Neuron (in vitro differentiated cells): ENCODE measurements around the gene TSPAN14.
"Not testable (repeated sequence)": the region's sequence is repeated elsewhere in the genome, so short reads cannot be mapped to it uniquely, and the experiment has no call there.

Source experiments
- H2AFZ ChIP-seq: one replicate; pipeline ENCODE4 v1.6.1; 2013; ENCODE audit warnings: low read depth, mild to moderate bottlenecking, inconsistent platforms, low read length, moderate library complexity
- H3K27me3 ChIP-seq: one replicate; pipeline ENCODE4 v1.6.1; 2013; ENCODE audit warnings: low read length; ENCODE audit not compliant: insufficient read depth
- H3K36me3 ChIP-seq: one replicate; pipeline ENCODE4 v1.6.1; 2013; ENCODE audit warnings: low read length; ENCODE audit not compliant: insufficient read depth
- H3K4me1 ChIP-seq: one replicate; pipeline ENCODE4 v1.6.1; 2013; ENCODE audit warnings: low read length; ENCODE audit not compliant: insufficient read depth
- H3K4me3 ChIP-seq: 2 replicates; pipeline ENCODE4 v1.5.1; 2013; ENCODE audit warnings: mild to moderate bottlenecking, low read length, moderate library complexity
- H3K9me3 ChIP-seq: one replicate; pipeline ENCODE4 v1.6.1; 2013; ENCODE audit warnings: low read length

TSPAN14 gene

DNA sequence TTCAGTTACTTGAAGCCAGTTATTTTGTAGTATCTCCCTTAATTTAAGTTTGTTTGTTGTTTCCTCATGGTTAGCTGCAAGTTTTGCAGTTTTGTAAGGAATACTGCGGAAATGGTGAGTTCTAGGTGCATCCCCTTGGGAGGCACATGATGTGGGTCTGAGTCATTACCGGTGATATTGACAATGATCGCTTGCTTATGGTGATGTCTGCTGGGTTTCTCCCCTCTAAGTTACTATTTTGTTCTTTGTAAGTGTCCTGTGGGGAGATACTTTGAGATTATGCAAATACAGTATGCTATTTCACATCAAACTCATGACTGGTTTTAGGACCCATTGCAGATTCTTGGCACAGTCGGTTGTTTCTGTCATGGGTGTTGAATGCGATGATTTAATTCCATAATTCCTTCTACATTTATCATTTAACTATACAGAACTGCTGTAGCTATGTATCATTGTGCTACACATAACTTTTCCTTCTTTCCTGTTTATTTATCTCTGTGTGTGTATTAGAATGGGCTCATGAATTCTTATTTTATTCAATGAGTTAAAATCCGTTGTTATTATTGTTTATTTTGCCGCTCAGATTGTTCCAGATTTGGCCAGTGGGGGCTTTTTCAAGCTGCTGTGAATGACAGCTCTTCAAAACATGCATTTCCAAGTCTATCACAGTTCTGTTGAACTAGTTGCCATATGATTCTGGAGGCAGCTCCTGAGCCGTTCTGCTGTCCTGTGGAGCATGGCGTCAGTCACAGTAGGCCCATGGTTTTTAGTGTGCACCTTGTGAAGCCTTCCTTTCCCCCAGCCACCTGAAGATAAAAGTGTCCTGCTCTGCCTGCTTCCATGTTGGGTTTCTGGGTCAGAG is 18.4 kb downstream of the TSPAN14 start:
- Histone ChIP-seq H3K4me1 (peaks cover 23% of the 10 kb centered on the region), H3K27me3 (no peaks in the 10 kb centered on the region), H3K4me3 (no peak overlapping the region), H3K9me3 (peaks cover 8% of the 10 kb centered on the region), H3K36me3 (peaks cover 38% of the 10 kb centered on the region), H2AFZ (no peak overlapping the region)

GRCh38 chr10:80473096-80473657 is 19.1 kb downstream of the TSPAN14 start:
- no peaks in the 10 kb centered on the region for H3K27me3 ChIP-seq
- H3K36me3 ChIP-seq = peaks cover 39% of the 10 kb centered on the region
- no peak overlapping the region for H3K4me3 ChIP-seq
- peaks cover 15% of the 10 kb centered on the region for H3K4me1 ChIP-seq
- peaks cover 9% of the 10 kb centered on the region for H3K9me3 ChIP-seq
- no peak overlapping the region for H2AFZ ChIP-seq

- H3K36me3 ChIP-seq = peaks cover 41% of the 10 kb centered on the region
- H3K4me3 ChIP-seq = no peak overlapping the region
- peaks cover 8% of the 10 kb centered on the region for H3K4me1 ChIP-seq
- no peaks in the 10 kb centered on the region for H3K27me3 ChIP-seq
- H3K9me3 ChIP-seq = peaks cover 11% of the 10 kb centered on the region
- no peak overlapping the region for H2AFZ ChIP-seq
These were observed 19.8 kb downstream of the TSPAN14 start for GRCh38 chr10:80473692-80474596.

GRCh38 chr10:80474597-80474910 is 20.4 kb downstream of the TSPAN14 start:
- Histone ChIP-seq H3K27me3 (no peaks in the 10 kb centered on the region), H3K36me3 (peaks cover 37% of the 10 kb centered on the region), H3K4me1 (peaks cover 2% of the 10 kb centered on the region), H3K9me3 (peaks cover 11% of the 10 kb centered on the region), H2AFZ (no peak overlapping the region), H3K4me3 (no peak overlapping the region)

DNA sequence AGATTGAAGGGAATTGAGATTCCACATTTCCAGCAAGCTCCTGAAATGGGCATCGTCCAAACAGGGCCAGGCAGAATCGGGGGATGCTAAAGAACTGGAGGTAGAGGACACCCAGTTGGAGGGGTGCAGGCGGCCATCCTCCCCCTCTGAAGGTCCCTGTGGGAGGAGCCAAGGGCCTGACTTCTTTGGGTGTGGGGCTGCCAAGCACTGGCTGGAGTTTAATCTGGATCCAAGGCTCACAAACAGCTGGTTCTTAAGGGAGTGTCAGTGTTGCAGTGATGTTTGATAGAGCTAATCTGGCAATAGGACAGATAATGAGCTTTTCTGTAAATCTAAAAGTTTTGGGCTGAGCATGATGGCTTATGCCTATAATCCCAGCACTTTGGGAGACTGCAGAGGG is 20.8 kb downstream of the TSPAN14 start:
- H3K36me3 ChIP-seq = peaks cover 37% of the 10 kb centered on the region

GRCh38 chr10:80475641-80476040 is 21.5 kb downstream of the TSPAN14 start:
- Histone ChIP-seq H3K36me3 (peaks cover 34% of the 10 kb centered on the region), H3K9me3 (peaks cover 11% of the 10 kb centered on the region)
- H3K4me1 ChIP-seq, H2AFZ ChIP-seq, H3K4me3 ChIP-seq, H3K27me3 ChIP-seq: not testable (repeated sequence)

More for the DNA sequence above, 20.8 kb downstream of the TSPAN14 start:
- Histone ChIP-seq H3K27me3 (no peaks in the 10 kb centered on the region), H3K4me1 (no peaks in the 10 kb centered on the region), H2AFZ (no peak overlapping the region), H3K9me3 (peaks cover 11% of the 10 kb centered on the region), H3K4me3 (no peak overlapping the region)

GRCh38 chr10:80476685-80477084 is 22.6 kb downstream of the TSPAN14 start:
- H3K36me3 ChIP-seq = peaks cover 29% of the 10 kb centered on the region
- no peak overlapping the region for H2AFZ ChIP-seq
- H3K9me3 ChIP-seq = peaks cover 11% of the 10 kb centered on the region
- H3K27me3 ChIP-seq = no peaks in the 10 kb centered on the region
- no peaks in the 10 kb centered on the region for H3K4me1 ChIP-seq
- no peak overlapping the region for H3K4me3 ChIP-seq

DNA sequence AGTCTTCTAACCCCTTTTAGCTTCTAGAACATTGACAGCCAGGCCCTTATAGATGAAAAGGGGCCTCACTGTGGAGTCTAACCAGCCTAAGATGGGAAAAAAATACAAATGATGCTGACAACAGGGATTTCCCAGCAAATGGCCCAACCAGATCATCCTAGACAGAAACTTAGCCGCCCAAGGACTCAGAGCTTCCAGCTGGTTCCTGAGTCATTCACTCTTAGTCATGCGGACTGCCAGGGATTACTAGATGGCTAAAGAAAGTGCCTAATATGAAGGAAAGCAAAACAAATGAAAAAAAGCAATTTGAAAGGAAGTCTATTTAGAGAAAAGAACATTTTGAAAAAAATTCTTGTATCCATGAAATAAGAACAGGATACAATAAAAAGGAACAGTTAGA is 23.7 kb downstream of the TSPAN14 start:
- H3K9me3 ChIP-seq = peaks cover 11% of the 10 kb centered on the region
- H3K4me1 ChIP-seq = no peaks in the 10 kb centered on the region
- peaks cover 25% of the 10 kb centered on the region for H3K36me3 ChIP-seq
- H3K4me3 ChIP-seq = no peak overlapping the region
- H3K27me3 ChIP-seq = no peaks in the 10 kb centered on the region
- H2AFZ ChIP-seq = no peak overlapping the region

GRCh38 chr10:80480373-80480772 is 26.3 kb downstream of the TSPAN14 start:
- not testable (repeated sequence) for H3K9me3 ChIP-seq, H3K4me3 ChIP-seq, H2AFZ ChIP-seq, H3K4me1 ChIP-seq, H3K27me3 ChIP-seq
- H3K36me3 ChIP-seq = peaks cover 14% of the 10 kb centered on the region

DNA sequence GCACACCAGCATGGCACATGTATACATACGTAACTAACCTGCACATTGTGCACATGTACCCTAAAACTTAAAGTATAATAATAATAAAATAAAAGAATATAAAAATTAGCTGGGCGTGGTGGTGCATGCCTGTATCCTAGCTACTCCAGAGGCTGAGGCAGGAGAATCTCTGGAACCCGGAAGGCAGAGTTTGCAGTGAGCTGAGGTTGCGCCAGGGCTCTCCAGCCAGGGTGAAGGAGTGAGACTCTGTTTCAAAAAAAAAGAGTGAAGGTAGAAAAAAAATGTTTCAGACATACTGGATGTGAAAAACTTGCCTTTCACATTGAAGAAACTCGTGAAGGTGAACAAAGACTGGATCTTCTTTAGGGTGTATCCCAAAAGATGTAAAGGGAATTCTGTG is 26.7 kb downstream of the TSPAN14 start:
- Histone ChIP-seq H3K36me3 (peaks cover 14% of the 10 kb centered on the region), H2AFZ (no peak overlapping the region), H3K4me3 (no peak overlapping the region), H3K9me3 (peaks cover 9% of the 10 kb centered on the region), H3K27me3 (no peaks in the 10 kb centered on the region), H3K4me1 (peaks cover 4% of the 10 kb centered on the region)

GRCh38 chr10:80484243-80484642 is 30.1 kb downstream of the TSPAN14 start:
- Histone ChIP-seq H3K36me3 (peaks cover 8% of the 10 kb centered on the region), H3K9me3 (no peaks in the 10 kb centered on the region), H3K4me1 (peaks cover 9% of the 10 kb centered on the region), H2AFZ (no peak overlapping the region), H3K27me3 (no peaks in the 10 kb centered on the region), H3K4me3 (no peak overlapping the region)

- no peak overlapping the region for H3K4me3 ChIP-seq
- H3K4me1 ChIP-seq = peaks cover 9% of the 10 kb centered on the region
- H3K36me3 ChIP-seq = peaks cover 13% of the 10 kb centered on the region
- H3K27me3 ChIP-seq = no peaks in the 10 kb centered on the region
- no peak overlapping the region for H2AFZ ChIP-seq
- no peaks in the 10 kb centered on the region for H3K9me3 ChIP-seq
These were observed 30.6 kb downstream of the TSPAN14 start for GRCh38 chr10:80484676-80485075.
